Measurements from ENCODE around the gene ADSS2. TPM values are rescaled to one million over a fixed set of nuclear protein-coding genes. Genes with fewer than 3 reads are reported as not detected.

ADSS2 gene
- total RNA-seq, 4 donors from 2014 or later, result 8.0 to 18.4 (median 9.9) TPM

GRCh38 chr1:244414543-244414942 is 37.2 kb downstream of the ADSS2 start:
- in situ Hi-C loops (cut with MboI; ENCODE audit: low sequenced_read_pairs in 4 of 4), result no loop called here
- no peak for ATAC-seq
- no peaks in the 10 kb centered on the region for H3K27me3 ChIP-seq

GRCh38 chr1:244413736-244414135 is 38.0 kb downstream of the ADSS2 start:
- DNase-seq, result no peak
- H3K9me3 ChIP-seq, result no peaks in the 10 kb centered on the region
- no peak overlapping the region for H3K27ac ChIP-seq
- H3K36me3 ChIP-seq, result peaks cover under 1 to 91% of the 10 kb centered on the region in 2 donors
- TF ChIP-seq CTCF (IDR thresholded peaks at IDR 0.05 in 4 of 5, conservative IDR thresholded peaks at IDR 0.05 in 1 of 5) (no peak), POLR2A (IDR thresholded peaks at IDR 0.05) (no peak)
- no peaks in the 10 kb centered on the region for H3K4me1 ChIP-seq
- H3K27me3 ChIP-seq, result no peaks in the 10 kb centered on the region
- intact Hi-C loops (cut with DNase I; ENCODE audit: low total_unique reads), result no loop called here
- in situ Hi-C loops (cut with MboI; ENCODE audit: low sequenced_read_pairs in 4 of 4), result no loop called here
- ATAC-seq, result no peak
- no peak overlapping the region for H3K4me3 ChIP-seq

More at GRCh38 chr1:244414543-244414942, 37.2 kb downstream of the ADSS2 start:
- Histone ChIP-seq H3K27ac (no peak overlapping the region), H3K9me3 (no peaks in the 10 kb centered on the region), H3K4me1 (no peaks in the 10 kb centered on the region), H3K36me3 (peaks cover 3 to 87% of the 10 kb centered on the region in 2 donors), H3K4me3 (no peak overlapping the region)
- TF ChIP-seq CTCF (IDR thresholded peaks at IDR 0.05 in 4 of 5, conservative IDR thresholded peaks at IDR 0.05 in 1 of 5) (no peak), POLR2A (IDR thresholded peaks at IDR 0.05) (no peak)
- no peak for DNase-seq
- intact Hi-C loops (cut with DNase I; ENCODE audit: low total_unique reads), result no loop called here

- DNase-seq (no peak), ATAC-seq (no peak)
- intact Hi-C loops (cut with DNase I; ENCODE audit: low total_unique reads) (no loop called here), in situ Hi-C loops (cut with MboI; ENCODE audit: low sequenced_read_pairs in 4 of 4) (no loop called here)
- H3K4me1 ChIP-seq, result no peaks in the 10 kb centered on the region
- peaks cover 0 to 76% of the 10 kb centered on the region in 2 donors for H3K36me3 ChIP-seq
- no peak overlapping the region for H3K27ac ChIP-seq
- no peak overlapping the region for H3K4me3 ChIP-seq
- no peaks in the 10 kb centered on the region for H3K9me3 ChIP-seq
- no peaks in the 10 kb centered on the region for H3K27me3 ChIP-seq
- TF ChIP-seq CTCF (IDR thresholded peaks at IDR 0.05 in 4 of 5, conservative IDR thresholded peaks at IDR 0.05 in 1 of 5) (no peak), POLR2A (IDR thresholded peaks at IDR 0.05) (no peak)
Measured at GRCh38 chr1:244412176-244412575, 39.5 kb downstream of the ADSS2 start.

GRCh38 chr1:244409701-244410100 is 42.0 kb downstream of the ADSS2 start:
- no peak for ATAC-seq

More at GRCh38 chr1:244409701-244410100, 42.0 kb downstream of the ADSS2 start:
- TF ChIP-seq POLR2A (IDR thresholded peaks at IDR 0.05) (no peak), CTCF (IDR thresholded peaks at IDR 0.05 in 4 of 5, conservative IDR thresholded peaks at IDR 0.05 in 1 of 5) (no peak)
- H3K27ac ChIP-seq, result no peak overlapping the region
- intact Hi-C loops (cut with DNase I; ENCODE audit: low total_unique reads), result no loop called here
- H3K4me1 ChIP-seq, result no peaks in the 10 kb centered on the region
- no peak for DNase-seq
- peaks cover 2 to 58% of the 10 kb centered on the region in 2 donors for H3K36me3 ChIP-seq
- no peaks in the 10 kb centered on the region for H3K9me3 ChIP-seq
- H3K4me3 ChIP-seq, result no peak overlapping the region
- in situ Hi-C loops (cut with MboI; ENCODE audit: low sequenced_read_pairs in 4 of 4), result no loop called here
- H3K27me3 ChIP-seq, result no peaks in the 10 kb centered on the region
